Progenitor cell of endocrine pancreas (in vitro differentiated cells): ENCODE results near the gene S100A4. TPM values are rescaled to one million over a fixed set of nuclear protein-coding genes. Genes with fewer than 3 reads are reported as not detected.
A peak's percentile ranks its signal among the peaks of the same experiment; 100 is the strongest.

Source experiments
- DNase-seq: peaks from one replicate; pipeline ENCODE4 v3.0.0; 2021; ENCODE audit warnings: low spot score; ENCODE audit not compliant: unreplicated experiment
- H3K27ac Mint-ChIP-seq: 2 replicates; pipeline ENCODE4 v1.8.0; 2021; ENCODE audit warnings: mild to moderate bottlenecking, moderate library complexity, mixed read lengths
- H3K27me3 Mint-ChIP-seq: 2 replicates; pipeline ENCODE4 v1.8.0; 2021; ENCODE audit warnings: mixed read lengths
- H3K36me3 Mint-ChIP-seq: 2 replicates; pipeline ENCODE4 v1.8.0; 2022; ENCODE audit warnings: mixed read lengths; ENCODE audit not compliant: insufficient read depth
- H3K4me1 Mint-ChIP-seq: 2 replicates; pipeline ENCODE4 v1.8.0; 2021; ENCODE audit warnings: low read depth, mixed read lengths
- H3K4me3 Mint-ChIP-seq: 2 replicates; pipeline ENCODE4 v1.8.0; 2021; ENCODE audit warnings: low read depth, mild to moderate bottlenecking, moderate library complexity, mixed read lengths
- H3K9me3 Mint-ChIP-seq: 2 replicates; pipeline ENCODE4 v1.8.0; 2021; ENCODE audit warnings: low read depth, mixed read lengths
- total RNA-seq: library from RNA; stranded (reverse); gene quantifications from 2 replicates; pipeline ENCODE4 v1.2.1, GENCODE V29; 2021
- TF ChIP-seq, protein P1 (sequence below): fragments of 200-600 bp; sonication (generic); IDR thresholded peaks from one replicate; pipeline ENCODE4 v1.5.0; 2021; ENCODE audit warnings: antibody characterized with exemption, mild to moderate bottlenecking; ENCODE audit not compliant: unreplicated experiment

Gene S100A4
- total RNA-seq, 1 donor from 2014 or later, result 7.6 TPM

DNA sequence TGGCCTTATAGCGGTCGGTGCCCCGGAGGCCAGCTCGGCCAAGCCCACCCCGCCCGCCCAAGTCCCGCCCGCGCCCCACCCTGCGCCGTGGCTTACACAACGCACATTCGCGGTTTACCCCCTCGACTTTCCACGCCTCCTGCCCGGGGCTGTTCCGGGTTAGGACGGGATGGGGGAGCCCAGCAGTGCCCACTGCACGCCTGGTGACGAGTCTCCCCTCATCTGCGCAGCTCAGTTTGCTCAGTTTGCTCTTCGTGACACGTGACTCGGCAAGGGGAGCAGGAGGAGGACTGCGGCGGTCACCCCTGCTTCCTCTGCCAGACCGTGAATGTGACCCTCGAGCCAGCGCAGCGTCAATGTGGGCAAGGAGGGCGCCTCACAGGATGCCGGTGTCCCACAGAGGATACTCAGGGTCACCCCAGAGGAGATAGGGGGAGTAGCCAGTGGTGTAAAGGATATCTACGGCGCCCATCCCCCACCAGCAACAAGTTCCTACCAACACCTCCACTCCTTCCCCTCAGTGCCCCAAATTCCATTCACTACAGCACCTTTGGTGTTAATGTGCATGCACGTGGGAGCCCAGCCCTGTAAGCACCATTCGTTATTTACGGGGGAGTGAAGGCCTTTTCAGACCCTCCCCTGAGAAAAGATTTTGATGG is 9.5 kb downstream of the S100A4 start:
- Mint-ChIP-seq H3K27ac (peak overlapping the region; percentile 20), H3K4me1 (peaks cover 28% of the 10 kb centered on the region)

DNA sequence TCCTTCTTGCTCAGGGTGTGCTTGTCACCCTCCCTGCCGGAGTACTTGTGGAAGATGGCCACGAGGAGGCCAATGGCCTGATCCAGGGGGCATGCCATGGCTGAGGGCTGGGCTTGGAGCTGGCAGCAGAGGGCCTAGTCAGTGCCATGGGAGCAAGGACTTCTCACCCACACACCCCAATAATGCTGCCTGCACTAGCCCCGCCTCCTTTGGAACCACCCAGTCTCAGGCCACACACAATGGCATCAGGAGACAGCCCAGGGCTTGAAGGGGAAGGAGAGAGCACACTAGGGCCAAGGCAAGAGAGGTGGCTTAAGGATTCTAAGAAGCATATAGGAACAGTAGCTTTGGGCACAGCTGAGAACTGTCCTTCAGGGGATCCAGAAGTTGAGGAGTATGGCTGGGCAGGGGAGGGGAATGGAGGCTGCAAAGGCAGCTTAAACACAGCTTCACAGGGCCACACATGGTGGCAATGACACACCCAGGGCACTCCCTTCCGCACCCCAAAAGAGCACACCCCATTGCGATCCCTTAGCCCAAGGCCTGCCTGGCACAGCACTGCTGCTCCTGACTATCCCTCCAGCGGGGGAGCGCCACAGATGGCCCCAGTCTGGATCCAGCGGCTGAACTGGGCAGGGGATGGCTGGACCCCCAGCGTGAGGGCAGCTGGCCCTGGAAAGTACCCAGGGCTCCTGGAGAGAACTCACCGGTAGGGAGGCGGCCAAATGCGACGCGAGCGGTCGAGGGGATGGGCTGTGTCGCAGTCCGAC is 10.2 kb downstream of the S100A4 start, which contains the start of gene S100A6:
TSS of gene S100A6 (minus strand) at position 750 of the 770 bp plus-strand sequence. CDS start at position 98, 652 bp downstream.
- no peaks in the 10 kb centered on the region for H3K9me3 Mint-ChIP-seq
- TF ChIP-seq, protein P1, sequence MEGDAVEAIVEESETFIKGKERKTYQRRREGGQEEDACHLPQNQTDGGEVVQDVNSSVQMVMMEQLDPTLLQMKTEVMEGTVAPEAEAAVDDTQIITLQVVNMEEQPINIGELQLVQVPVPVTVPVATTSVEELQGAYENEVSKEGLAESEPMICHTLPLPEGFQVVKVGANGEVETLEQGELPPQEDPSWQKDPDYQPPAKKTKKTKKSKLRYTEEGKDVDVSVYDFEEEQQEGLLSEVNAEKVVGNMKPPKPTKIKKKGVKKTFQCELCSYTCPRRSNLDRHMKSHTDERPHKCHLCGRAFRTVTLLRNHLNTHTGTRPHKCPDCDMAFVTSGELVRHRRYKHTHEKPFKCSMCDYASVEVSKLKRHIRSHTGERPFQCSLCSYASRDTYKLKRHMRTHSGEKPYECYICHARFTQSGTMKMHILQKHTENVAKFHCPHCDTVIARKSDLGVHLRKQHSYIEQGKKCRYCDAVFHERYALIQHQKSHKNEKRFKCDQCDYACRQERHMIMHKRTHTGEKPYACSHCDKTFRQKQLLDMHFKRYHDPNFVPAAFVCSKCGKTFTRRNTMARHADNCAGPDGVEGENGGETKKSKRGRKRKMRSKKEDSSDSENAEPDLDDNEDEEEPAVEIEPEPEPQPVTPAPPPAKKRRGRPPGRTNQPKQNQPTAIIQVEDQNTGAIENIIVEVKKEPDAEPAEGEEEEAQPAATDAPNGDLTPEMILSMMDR, result no peak
- peak within 1 kb of the TSS; percentile 67 for H3K4me3 Mint-ChIP-seq
- H3K27ac Mint-ChIP-seq, result peak within 1 kb of the TSS; percentile 20
- H3K36me3 Mint-ChIP-seq, result no peaks in the 10 kb centered on the region
- H3K27me3 Mint-ChIP-seq, result no peaks in the 10 kb centered on the region
- DNase-seq, result no peak
- H3K4me1 Mint-ChIP-seq, result peaks cover 28% of the 10 kb centered on the region

More for the DNA sequence above, 9.5 kb downstream of the S100A4 start:
- no peaks in the 10 kb centered on the region for H3K9me3 Mint-ChIP-seq
- H3K27me3 Mint-ChIP-seq, result no peaks in the 10 kb centered on the region
- no peaks in the 10 kb centered on the region for H3K36me3 Mint-ChIP-seq
- no peak for DNase-seq
- TF ChIP-seq, protein P1, result no peak
- H3K4me3 Mint-ChIP-seq, result peak overlapping the region; percentile 67

DNA sequence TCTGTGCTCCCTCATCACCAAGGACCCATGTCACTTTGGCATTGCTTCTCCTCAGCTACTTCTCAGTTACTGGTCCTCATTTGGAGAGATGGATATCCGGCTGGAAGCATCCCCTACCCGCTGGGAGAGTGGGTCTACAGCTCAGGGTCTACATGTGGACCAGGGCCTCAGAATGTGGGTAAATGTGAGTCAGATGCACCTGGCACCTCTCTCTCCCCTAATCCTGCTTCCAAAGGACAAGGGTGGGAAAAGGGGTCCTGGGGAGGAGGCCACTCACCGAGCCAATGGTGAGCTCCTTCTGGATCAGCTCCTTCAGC is 10.7 kb downstream of the S100A4 start:
- no peaks in the 10 kb centered on the region for H3K9me3 Mint-ChIP-seq
- no peak overlapping the region for H3K4me3 Mint-ChIP-seq
- H3K27ac Mint-ChIP-seq, result no peak overlapping the region
- no peaks in the 10 kb centered on the region for H3K27me3 Mint-ChIP-seq
- TF ChIP-seq, protein P1, result no peak
- H3K4me1 Mint-ChIP-seq, result peaks cover 28% of the 10 kb centered on the region
- DNase-seq, result no peak
- H3K36me3 Mint-ChIP-seq, result no peaks in the 10 kb centered on the region

DNA sequence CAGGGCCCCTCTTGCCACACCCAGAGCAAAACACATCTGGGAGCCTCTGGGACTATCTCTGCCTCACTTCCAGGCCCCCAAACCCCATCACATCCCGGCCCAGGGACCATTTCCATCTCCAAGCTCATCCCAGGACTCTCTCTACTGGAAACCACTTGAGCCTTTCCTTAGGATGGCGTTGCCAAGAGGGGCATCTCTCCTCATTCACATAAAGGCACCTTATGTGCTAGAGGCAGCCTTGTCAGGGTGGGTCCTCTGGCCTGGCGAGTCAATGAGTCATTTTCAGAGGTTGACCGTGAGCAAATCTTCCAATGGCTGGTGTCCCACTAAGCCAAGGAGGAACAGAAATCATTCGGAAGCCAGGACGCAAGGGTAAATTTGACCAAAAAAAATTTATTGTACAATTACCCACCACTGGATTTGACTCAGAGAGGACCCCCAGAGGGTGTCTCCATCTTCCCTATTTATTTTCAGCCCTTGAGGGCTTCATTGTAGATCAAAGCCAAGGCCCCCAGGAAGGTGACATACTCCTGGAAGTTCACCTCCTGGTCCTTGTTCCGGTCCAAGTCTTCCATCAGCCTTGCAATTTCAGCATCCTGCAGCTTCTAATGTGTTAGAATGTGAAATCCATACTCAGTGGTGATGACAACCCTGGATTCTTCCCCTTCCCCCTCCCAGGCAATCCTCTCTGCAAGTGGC is 11.2 kb downstream of the S100A4 start:
- Mint-ChIP-seq H3K9me3 (no peaks in the 10 kb centered on the region), H3K27ac (no peak overlapping the region), H3K4me1 (peaks cover 27% of the 10 kb centered on the region), H3K36me3 (no peaks in the 10 kb centered on the region), H3K27me3 (no peaks in the 10 kb centered on the region), H3K4me3 (no peak overlapping the region)
- TF ChIP-seq, protein P1, result no peak
- DNase-seq, result no peak

DNA sequence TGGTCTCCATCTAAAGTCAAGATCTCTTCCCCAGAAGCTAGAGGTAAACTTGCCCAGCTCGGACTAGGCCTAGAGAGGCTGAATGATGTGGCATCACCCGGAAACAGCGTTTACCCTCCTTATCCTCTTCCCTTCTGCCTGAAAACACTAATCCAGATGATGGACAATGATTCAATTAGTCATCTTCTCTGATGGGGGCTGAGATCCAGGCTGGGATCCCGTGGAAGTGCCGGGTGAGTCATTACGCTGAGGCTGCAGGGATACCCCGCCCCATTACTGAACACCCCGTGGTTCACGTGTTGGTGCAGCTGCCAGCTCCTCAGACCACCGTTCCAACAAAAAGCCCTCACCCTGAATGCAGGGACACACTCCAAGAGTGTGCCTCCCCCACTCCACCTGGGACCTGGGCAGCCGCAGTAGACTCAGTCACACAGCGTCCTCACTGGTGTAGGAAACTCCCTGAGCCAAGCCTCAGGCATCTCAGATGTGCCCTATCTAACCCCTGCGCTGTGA is 11.9 kb downstream of the S100A4 start:
- no peaks in the 10 kb centered on the region for H3K9me3 Mint-ChIP-seq
- H3K4me1 Mint-ChIP-seq, result peaks cover 27% of the 10 kb centered on the region
- H3K27ac Mint-ChIP-seq, result no peak overlapping the region
- TF ChIP-seq, protein P1, result no peak
- no peaks in the 10 kb centered on the region for H3K36me3 Mint-ChIP-seq
- DNase-seq, result no peak
- H3K4me3 Mint-ChIP-seq, result no peak overlapping the region
- no peaks in the 10 kb centered on the region for H3K27me3 Mint-ChIP-seq
